ENCODE results near the gene CEP55.
A peak's percentile ranks its signal among the peaks of the same experiment; 100 is the strongest.

The CEP55 gene

GRCh38 chr10:93495654-93496321 lies 624 bp upstream of the CEP55 start:
- DNase-seq (ENCODE audit: insufficient read length, low spot score) (no peak), FAIRE-seq (peak; percentile 11)
- TF ChIP-seq CTCF (IDR thresholded peaks at IDR 0.05; ENCODE audit: insufficient read depth, missing control alignments), result no peak

GRCh38 chr10:93498166-93498565 lies 1.8 kb downstream of the CEP55 start:
- FAIRE-seq (peak; percentile 44), DNase-seq (ENCODE audit: insufficient read length, low spot score) (no peak)
- TF ChIP-seq CTCF (IDR thresholded peaks at IDR 0.05; ENCODE audit: insufficient read depth, missing control alignments), result no peak

GRCh38 chr10:93501650-93502049 lies 5.2 kb downstream of the CEP55 start:
- FAIRE-seq (no peak), DNase-seq (ENCODE audit: insufficient read length, low spot score) (no peak)
- no peak for TF ChIP-seq CTCF (IDR thresholded peaks at IDR 0.05; ENCODE audit: insufficient read depth, missing control alignments)

- DNase-seq (ENCODE audit: insufficient read length, low spot score), result no peak
- peak; percentile 64 for FAIRE-seq
- TF ChIP-seq CTCF (IDR thresholded peaks at IDR 0.05; ENCODE audit: insufficient read depth, missing control alignments), result no peak
Measured at GRCh38 chr10:93503075-93503474, 6.7 kb downstream of the CEP55 start.

GRCh38 chr10:93505075-93505474 lies 8.7 kb downstream of the CEP55 start:
- TF ChIP-seq CTCF (IDR thresholded peaks at IDR 0.05; ENCODE audit: insufficient read depth, missing control alignments), result no peak
- no peak for DNase-seq (ENCODE audit: insufficient read length, low spot score)
- FAIRE-seq, result no peak

- DNase-seq (ENCODE audit: insufficient read length, low spot score) (no peak), FAIRE-seq (no peak)
- TF ChIP-seq CTCF (IDR thresholded peaks at IDR 0.05; ENCODE audit: insufficient read depth, missing control alignments), result no peak
Measured at GRCh38 chr10:93509816-93510215, 13.4 kb downstream of the CEP55 start.

- no peak for DNase-seq (ENCODE audit: insufficient read length, low spot score)
- no peak for TF ChIP-seq CTCF (IDR thresholded peaks at IDR 0.05; ENCODE audit: insufficient read depth, missing control alignments)
- no peak for FAIRE-seq
Measured at GRCh38 chr10:93512565-93512964, 16.2 kb downstream of the CEP55 start.
